ENCODE data around the gene CHRNA10.
A peak's percentile ranks its signal among the peaks of the same experiment; 100 is the strongest.
"Not testable (repeated sequence)": the region's sequence is repeated elsewhere in the genome, so short reads cannot be mapped to it uniquely, and the experiment has no call there.

CHRNA10 gene

DNA sequence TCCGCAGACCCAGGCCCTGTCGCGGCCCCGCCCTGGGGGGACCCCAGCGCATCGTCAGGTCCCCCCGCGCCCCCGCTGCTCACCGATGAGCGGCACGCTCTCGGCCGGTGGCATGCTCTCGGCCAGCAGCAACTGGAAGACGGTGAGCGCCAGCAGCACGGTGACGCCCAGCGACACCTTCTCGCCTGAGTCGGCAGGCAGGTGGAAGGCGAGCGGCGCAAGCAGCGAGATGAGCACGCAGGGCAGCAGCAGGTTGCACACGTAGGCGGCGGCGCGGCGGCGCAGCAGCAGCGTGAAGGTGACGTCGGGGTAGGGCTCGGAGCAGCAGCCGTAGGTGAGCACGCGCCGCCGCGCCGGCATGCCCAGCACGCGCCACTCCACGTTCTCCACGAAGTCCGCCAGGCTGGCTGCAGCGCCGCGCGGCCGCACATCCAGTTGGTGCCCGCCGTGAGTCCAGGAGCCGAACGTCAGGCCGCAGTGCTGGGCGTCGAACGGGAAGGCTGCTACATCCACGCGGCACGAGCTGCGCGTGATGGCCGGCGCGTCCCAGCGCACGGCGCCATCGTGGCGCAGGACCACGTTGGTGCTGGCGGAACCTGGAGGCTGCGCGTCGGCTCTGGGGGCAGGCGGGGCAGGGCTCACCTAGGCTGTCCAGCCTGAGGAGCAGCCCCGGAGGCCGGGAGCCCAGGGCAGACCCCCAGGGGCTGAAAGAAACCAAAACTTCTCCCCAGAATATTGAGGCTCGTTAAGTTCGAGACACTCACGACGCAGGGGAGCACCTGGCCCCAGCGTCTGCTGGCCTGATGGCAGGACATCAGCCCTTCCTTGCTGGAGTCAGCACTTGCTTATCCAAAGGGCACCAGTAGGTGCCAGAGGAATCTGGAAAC is 3.8 kb downstream of the CHRNA10 start:
- H3K4me3 ChIP-seq (ENCODE audit: low read length): no peak overlapping the region

DNA sequence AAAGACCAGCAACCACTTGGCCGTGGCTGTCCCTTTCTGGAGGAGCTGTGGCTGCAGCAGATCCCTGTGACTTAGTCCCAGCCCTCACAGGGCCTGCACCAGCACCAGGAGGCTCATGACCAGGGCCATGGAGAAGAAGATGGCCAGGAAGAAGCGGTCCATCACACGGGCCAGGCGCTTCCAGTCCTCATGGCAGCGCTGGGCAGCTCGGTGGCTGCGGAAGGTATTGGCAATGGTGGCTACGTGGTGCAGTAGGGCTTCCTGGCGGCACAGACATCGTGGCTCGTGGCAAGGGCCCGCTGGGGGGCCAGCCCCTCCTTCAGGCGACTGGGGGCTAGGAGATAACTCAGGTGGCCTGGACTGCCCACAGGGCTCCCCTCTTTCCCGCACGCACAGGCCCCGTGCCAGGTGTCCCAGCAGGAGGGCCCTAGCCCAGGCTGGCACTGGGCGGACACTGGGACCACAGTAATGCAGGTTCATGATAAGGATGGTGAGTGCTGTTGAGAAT is 5.1 kb downstream of the CHRNA10 start:
- no peak for DNase-seq (ENCODE audit: low read depth, low spot score)
- no peak overlapping the region for H3K4me3 ChIP-seq (ENCODE audit: low read length)

More for the DNA sequence above, 3.8 kb downstream of the CHRNA10 start:
- DNase-seq (ENCODE audit: low read depth, low spot score): no peak

GRCh38 chr11:3665336-3666022 is 5.7 kb downstream of the CHRNA10 start:
- no peak overlapping the region for H3K4me3 ChIP-seq (ENCODE audit: low read length)
- no peak for DNase-seq (ENCODE audit: low read depth, low spot score)

DNA sequence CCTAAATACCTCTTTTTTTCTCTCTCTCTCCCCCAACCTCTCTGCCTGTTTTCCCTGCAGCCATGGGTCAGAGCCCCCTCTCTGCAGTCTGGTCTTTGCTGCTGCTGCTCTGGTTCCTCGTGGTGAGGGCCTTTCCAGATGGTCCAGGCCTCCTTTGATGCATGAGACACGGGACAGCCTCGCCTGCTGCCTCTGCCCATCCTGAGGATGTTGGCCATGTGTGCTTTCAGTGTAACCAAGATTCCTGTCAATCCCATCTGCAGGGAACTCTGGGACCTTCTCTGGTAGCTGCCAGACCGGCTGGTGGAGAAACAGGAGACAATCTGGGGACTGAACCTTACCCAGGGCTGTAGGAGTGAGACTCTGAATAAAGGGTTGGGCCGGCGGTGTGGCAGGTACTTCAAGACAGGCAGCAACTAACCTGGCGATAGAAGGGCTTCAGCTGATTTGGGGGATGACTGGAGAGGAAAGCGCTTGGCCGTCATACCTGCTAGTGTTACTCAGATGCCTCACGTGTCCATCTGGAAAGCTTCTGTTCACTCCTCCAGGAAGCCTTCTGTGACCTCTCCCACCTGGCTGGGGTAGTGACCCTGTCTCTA is 7.1 kb downstream of the CHRNA10 start:
- no peak for DNase-seq (ENCODE audit: low read depth, low spot score)
- H3K4me3 ChIP-seq (ENCODE audit: low read length): no peak overlapping the region

DNA sequence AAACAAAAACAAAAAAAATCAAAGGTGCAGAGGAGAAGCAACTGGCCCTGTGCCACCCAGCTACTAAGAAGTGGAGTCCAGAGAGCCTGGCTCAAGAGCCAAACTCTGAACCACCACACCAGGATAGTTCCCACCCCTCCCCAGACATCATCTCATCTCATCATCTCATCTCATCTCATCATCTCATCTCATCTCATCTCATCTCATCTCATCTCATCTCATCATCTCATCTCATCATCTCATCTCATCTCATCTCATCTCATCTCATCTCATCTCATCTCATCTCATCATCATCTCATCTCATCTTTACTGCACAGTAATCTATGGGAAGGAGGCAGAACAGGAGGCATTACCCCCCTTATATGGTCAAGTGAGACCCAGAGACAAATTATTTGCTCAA is 8.3 kb downstream of the CHRNA10 start:
- no peak overlapping the region for H3K4me3 ChIP-seq (ENCODE audit: low read length)

DNA sequence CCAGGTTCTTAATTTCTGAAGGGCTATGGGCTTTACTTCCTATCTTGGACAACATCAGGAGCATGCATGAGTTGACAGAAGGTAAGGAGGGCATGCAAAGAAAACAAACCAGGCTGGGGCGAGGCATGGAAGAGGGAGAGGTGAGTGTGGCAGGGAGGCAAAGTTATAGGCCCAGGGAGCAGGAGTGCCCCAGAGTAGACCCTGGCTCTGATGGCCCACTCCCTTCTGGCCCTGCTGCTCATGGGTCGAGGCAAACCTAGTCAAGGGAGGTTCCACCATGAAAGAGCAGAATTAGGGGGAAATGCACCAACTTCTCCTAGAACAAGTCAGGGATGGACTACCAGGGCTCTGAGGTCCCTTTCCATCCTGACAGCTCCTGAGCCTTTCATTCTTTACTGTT is 10.2 kb downstream of the CHRNA10 start:
- DNase-seq (ENCODE audit: low read depth, low spot score): no peak
- H3K4me3 ChIP-seq (ENCODE audit: low read length): no peak overlapping the region

More for the DNA sequence above, 8.3 kb downstream of the CHRNA10 start:
- DNase-seq (ENCODE audit: low read depth, low spot score): no peak

DNA sequence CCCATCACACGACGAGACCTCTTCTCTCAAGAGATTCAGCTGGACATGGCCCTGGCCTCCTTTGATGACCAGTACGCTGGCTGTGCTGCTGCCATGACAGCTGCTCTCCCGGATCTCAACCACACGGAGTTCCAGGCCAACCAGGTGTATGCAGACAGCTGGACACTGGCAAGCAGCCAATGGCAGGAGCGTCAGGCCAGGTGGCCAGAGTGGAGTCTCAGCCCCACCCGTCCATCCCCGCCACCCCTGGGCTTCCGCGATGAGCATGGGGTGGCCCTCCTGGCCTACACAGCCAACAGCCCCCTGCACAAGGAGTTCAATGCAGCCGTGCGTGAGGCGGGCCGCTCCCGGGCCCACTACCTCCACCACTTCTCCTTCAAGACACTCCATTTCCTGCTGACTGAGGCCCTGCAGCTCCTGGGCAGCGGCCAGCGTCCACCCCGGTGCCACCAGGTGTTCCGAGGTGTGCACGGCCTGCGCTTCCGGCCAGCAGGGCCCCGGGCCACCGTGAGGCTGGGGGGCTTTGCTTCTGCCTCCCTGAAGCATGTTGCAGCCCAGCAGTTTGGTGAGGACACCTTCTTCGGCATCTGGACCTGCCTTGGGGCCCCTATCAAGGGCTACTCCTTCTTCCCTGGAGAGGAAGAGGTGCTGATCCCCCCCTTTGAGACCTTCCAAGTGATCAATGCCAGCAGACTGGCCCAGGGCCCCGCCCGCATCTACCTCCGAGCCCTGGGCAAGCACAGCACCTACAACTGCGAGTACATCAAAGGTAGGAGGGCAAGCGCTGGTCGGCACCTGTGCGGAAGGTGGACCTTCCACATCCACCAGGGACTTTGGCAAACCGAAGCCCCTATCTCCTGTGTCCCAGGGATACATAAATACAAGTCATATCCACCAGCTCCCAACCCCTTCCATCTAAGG is 11.3 kb downstream of the CHRNA10 start:
- no peak for DNase-seq (ENCODE audit: low read depth, low spot score)
- no peak overlapping the region for H3K4me3 ChIP-seq (ENCODE audit: low read length)

DNA sequence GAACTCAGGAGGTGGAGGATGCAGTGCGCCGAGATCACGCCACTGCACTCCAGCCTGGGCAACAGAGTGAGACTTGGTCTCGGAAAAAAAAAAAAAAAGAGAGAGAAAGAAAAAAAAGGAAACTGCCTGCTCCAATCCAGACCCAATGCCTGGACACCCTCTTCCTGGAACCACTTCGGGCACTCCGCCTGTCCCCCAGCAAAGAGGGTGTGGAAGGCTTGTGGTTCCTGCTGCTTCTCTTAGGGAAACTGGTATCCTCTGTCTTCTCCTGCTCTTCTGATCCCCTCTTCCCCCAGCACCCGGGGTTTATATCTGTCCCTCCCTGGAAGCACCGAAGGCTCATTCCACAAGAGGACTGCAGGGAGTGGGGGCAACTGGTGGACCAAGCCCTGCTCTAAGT is 12.9 kb downstream of the CHRNA10 start:
- no peak for DNase-seq (ENCODE audit: low read depth, low spot score)
- H3K4me3 ChIP-seq (ENCODE audit: low read length): no peak overlapping the region

- H3K4me3 ChIP-seq (ENCODE audit: low read length); DNase-seq (ENCODE audit: low read depth, low spot score): not testable (repeated sequence)
Observed at GRCh38 chr11:3657331-3657730, 13.9 kb downstream of the CHRNA10 start.

- H3K4me3 ChIP-seq (ENCODE audit: low read length): no peak overlapping the region
- no peak for DNase-seq (ENCODE audit: low read depth, low spot score)
Observed at GRCh38 chr11:3655547-3655946, 15.6 kb downstream of the CHRNA10 start.

- H3K4me3 ChIP-seq (ENCODE audit: low read length); DNase-seq (ENCODE audit: low read depth, low spot score): not testable (repeated sequence)
Observed at GRCh38 chr11:3652514-3652913, 18.7 kb downstream of the CHRNA10 start.

- not testable (repeated sequence) for H3K4me3 ChIP-seq (ENCODE audit: low read length)
Observed at GRCh38 chr11:3649374-3649773, 21.8 kb downstream of the CHRNA10 start.

DNA sequence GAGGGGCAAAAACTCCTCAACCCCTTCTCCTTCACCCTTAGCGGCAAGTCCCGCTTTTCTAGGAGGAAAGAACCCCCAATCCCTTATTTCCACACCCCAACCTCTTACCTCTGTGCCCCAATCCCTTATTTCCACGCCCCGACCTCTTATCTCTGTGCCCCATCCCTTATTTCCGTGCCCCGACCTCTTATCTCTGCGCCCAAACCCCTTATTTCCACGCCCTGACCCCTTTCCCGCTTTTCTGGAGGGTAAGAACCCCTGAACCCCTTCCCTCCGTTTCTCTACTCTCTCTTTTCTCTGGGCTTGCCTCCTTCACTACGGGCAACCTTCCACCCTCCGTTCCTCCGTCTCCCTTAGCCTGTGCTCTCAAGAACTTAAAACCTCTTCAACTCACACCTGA is 22.3 kb downstream of the CHRNA10 start:
- H3K4me3 ChIP-seq (ENCODE audit: low read length); DNase-seq (ENCODE audit: low read depth, low spot score): not testable (repeated sequence)

More at GRCh38 chr11:3649374-3649773, 21.8 kb downstream of the CHRNA10 start:
- not testable (repeated sequence) for DNase-seq (ENCODE audit: low read depth, low spot score)

- DNase-seq (ENCODE audit: low read depth, low spot score): no peak
- H3K4me3 ChIP-seq (ENCODE audit: low read length): no peak overlapping the region
Observed at GRCh38 chr11:3645552-3645951, 25.6 kb downstream of the CHRNA10 start.

GRCh38 chr11:3644817-3645235 is 26.4 kb downstream of the CHRNA10 start, which contains the start of gene ART1:
Gene ART1, plus strand, starts transcription at chr11:3645128. Its CDS starts 14,086 bp downstream, at chr11:3659214.
- DNase-seq (ENCODE audit: low read depth, low spot score): peak; percentile 20
- H3K4me3 ChIP-seq (ENCODE audit: low read length): no peak within 1 kb of the TSS

DNA sequence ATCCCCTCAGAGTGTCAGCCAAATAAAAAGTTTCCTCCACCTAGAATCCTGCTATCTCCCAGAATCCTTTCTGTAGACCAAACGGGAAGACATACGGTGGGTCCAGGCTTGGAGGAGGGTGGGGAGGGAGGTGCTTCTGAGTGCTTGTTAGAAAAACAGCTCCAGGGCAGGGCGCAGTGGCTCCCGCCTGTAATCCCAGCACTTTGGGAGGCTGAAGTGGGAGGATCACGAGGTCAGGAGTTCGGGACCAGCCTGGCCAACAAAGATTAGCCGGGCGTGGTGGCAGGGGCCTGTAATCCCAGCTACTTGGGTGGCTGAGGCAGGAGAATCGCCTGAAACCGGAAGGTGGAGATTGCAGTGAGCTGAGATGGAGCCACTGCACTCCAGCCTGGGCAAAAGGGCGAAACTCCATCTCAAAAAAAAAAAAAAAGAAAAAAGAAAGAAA is 28.1 kb downstream of the CHRNA10 start:
- not testable (repeated sequence) for H3K4me3 ChIP-seq (ENCODE audit: low read length)

GRCh38 chr11:3642071-3642951 is 28.9 kb downstream of the CHRNA10 start:
- DNase-seq (ENCODE audit: low read depth, low spot score): peak; percentile 54

More for the DNA sequence above, 28.1 kb downstream of the CHRNA10 start:
- DNase-seq (ENCODE audit: low read depth, low spot score): not testable (repeated sequence)

DNA sequence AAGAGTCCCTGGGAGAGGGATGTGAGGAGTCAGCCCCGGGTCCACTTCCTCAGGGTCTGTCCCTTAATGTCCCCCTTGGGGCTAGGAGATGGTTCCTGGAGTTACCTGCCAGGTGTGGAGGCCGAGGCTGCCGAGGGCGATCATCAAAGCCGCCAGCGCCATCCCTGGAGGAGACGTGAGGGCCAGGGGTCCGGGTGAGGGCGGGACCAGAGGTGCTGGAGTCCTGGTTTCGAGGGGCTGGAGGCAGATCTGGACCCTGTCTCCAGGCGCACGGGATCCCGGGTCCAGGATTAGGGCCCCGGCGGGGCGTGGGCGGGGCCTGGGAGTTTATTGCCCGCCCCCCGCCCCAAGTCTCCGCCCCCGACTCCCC is 29.5 kb downstream of the CHRNA10 start, which contains the start of gene ART5:
Gene ART5 (minus strand): TSS at position 292 of the 370 bp plus-strand sequence. CDS start 130 bp downstream, at position 162.
- peak within 1 kb of the TSS; percentile 46 for H3K4me3 ChIP-seq (ENCODE audit: low read length)
- no peak for DNase-seq (ENCODE audit: low read depth, low spot score)

More at GRCh38 chr11:3642071-3642951, 28.9 kb downstream of the CHRNA10 start:
- H3K4me3 ChIP-seq (ENCODE audit: low read length): peak overlapping the region; percentile 46

All from Jurkat, Clone E6-1 (cell line).